Suprapubic skin (tissue), 4 donors: ENCODE data around the gene TMC3. TPM values are rescaled to one million over a fixed set of nuclear protein-coding genes. Genes with fewer than 3 reads are reported as not detected.

ENCODE experiments used
- DNase-seq, 2 donors: peaks; one replicate each; pipeline ENCODE4 v3.0.0-alpha.2; 2019; ENCODE audit warnings: low spot score in 2 of 2
- H3K27ac ChIP-seq: fragments of 200-600 bp; sonication (generic); one replicate; pipeline ENCODE4 v1.5.1; 2019
- H3K27me3 ChIP-seq: fragments of 200-600 bp; sonication (generic); one replicate; pipeline ENCODE4 v1.5.1; 2019
- H3K36me3 ChIP-seq: fragments of 200-600 bp; sonication (generic); one replicate; pipeline ENCODE4 v1.5.1; 2019
- H3K4me1 ChIP-seq: fragments of 200-600 bp; sonication (generic); one replicate; pipeline ENCODE4 v1.5.1; 2019
- H3K4me3 ChIP-seq: fragments of 200-600 bp; sonication (generic); one replicate; pipeline ENCODE4 v1.5.1; 2019; ENCODE audit warnings: mild to moderate bottlenecking
- H3K9me3 ChIP-seq: fragments of 200-600 bp; sonication (generic); one replicate; pipeline ENCODE4 v1.5.1; 2019
- EP300 ChIP-seq: sonication (generic); formaldehyde crosslinking; IDR thresholded peaks from one replicate; pipeline ENCODE4 v1.6.1; 2017; ENCODE audit warnings: antibody characterized with exemption
- POLR2A ChIP-seq, 2 donors: fragments of 450-650 bp; IDR thresholded peaks; one replicate each; pipeline ENCODE4 v1.6.1; 2017; ENCODE audit warnings: antibody characterized with exemption in 2 of 2, mild to moderate bottlenecking in 2 of 2, moderate library complexity in 2 of 2
- POLR2AphosphoS5 ChIP-seq, 3 donors: sonication (generic); formaldehyde crosslinking; IDR thresholded peaks; one replicate each; pipeline ENCODE4 v1.6.1; 2017; ENCODE audit warnings: antibody characterized with exemption in 3 of 3
- WGBS: methylation state at CpG from one replicate; pipeline ENCODE4 v1.1.5; 2018; 5-methylcytosine and 5-hydroxymethylcytosine counted together
- total RNA-seq, 4 donors: library from RNA; depleted of rRNA; stranded (reverse); fragments of >200 nt; gene quantifications; one replicate each; pipeline ENCODE4 v1.1.0, GENCODE V29; 2016
- TF ChIP-seq, protein P1 (sequence below), 2 donors: fragments of 200-600 bp in 1 of 2; fragments of 450-650 bp in 1 of 2; sonication (generic) in 1 of 2; IDR thresholded peaks; one replicate each; pipeline ENCODE4 v1.5.1; 2016 to 2019; ENCODE audit warnings: antibody characterized with exemption in 2 of 2, mild to moderate bottlenecking in 1 of 2, moderate library complexity in 1 of 2

The TMC3 gene
- total RNA-seq, 4 donors from 2014 or later, result 0.16 TPM; not detected in 3

DNA sequence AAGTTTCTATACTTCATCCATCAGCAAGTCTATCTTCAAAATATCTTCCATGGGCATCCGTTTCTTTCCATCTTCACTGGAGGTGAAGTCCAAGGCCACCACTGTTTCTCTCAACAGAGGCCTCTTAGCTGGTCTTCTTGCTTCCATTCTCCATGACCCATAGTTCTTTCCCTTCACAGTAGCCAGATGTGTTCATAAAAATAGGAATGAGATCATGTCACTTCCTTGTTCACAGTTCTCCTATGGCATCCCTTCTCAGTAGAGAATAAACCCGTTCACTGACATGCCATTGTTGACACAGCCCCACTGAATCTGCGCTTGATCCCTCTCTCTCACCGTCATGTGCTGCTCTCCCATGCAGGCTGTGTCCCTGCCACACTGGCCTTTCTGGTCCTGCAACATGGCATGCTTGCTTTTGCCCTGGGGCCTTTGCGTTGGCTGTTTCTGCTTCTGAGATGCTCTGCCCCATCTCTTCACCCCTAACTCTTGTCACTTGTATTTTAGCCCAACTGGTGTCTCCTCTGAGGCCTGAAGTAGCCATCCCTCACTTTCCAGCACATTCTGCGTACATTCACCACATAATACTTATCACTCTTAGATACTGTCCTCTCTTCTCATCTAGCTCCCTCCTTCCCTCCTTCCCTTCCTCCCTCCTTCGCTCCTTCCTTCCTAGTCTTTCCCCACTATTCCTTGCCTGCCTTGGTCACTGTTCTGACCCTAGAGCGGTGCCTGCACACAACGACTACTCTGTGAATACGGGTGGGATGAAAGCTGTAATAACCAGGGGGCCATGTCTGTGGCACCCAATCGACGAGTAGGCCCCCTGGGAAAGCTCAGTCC lies 92.0 kb downstream of the TMC3 start:
- Histone ChIP-seq H3K9me3 (no peaks in the 10 kb centered on the region), H3K4me3 (no peak overlapping the region), H3K27ac (no peak overlapping the region), H3K4me1 (peaks cover 14% of the 10 kb centered on the region), H3K27me3 (no peaks in the 10 kb centered on the region), H3K36me3 (peaks cover 28% of the 10 kb centered on the region)
- 86% methylated on average over 12 of the region's 12 CpGs for WGBS
- TF ChIP-seq POLR2AphosphoS5 (IDR thresholded peaks at IDR 0.05) (no peak), EP300 (no peak), POLR2A (IDR thresholded peaks at IDR 0.05) (no peak)
- no peak for DNase-seq

DNA sequence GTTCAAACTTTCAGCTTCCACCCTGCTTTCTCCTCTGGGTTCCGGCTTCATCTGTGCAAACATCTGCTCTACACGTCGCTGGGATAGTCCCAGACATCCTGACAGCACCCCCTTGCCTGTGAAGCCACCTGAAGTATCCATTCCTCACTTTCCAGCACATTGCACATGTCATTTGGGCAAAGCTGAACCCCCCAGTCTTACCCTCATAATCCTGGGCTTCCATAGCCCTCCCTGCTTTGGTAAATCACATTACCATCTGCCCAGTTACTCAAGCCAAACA lies 92.6 kb downstream of the TMC3 start:
- DNase-seq, result no peak
- Histone ChIP-seq H3K27me3 (no peaks in the 10 kb centered on the region), H3K9me3 (no peaks in the 10 kb centered on the region), H3K4me1 (peaks cover 14% of the 10 kb centered on the region), H3K36me3 (peaks cover 25% of the 10 kb centered on the region), H3K4me3 (no peak overlapping the region), H3K27ac (no peak overlapping the region)
- WGBS, result 92% methylated on average over 3 of the region's 3 CpGs
- TF ChIP-seq POLR2A (IDR thresholded peaks at IDR 0.05) (no peak), POLR2AphosphoS5 (IDR thresholded peaks at IDR 0.05) (no peak), EP300 (no peak)
- TF ChIP-seq, protein P1, sequence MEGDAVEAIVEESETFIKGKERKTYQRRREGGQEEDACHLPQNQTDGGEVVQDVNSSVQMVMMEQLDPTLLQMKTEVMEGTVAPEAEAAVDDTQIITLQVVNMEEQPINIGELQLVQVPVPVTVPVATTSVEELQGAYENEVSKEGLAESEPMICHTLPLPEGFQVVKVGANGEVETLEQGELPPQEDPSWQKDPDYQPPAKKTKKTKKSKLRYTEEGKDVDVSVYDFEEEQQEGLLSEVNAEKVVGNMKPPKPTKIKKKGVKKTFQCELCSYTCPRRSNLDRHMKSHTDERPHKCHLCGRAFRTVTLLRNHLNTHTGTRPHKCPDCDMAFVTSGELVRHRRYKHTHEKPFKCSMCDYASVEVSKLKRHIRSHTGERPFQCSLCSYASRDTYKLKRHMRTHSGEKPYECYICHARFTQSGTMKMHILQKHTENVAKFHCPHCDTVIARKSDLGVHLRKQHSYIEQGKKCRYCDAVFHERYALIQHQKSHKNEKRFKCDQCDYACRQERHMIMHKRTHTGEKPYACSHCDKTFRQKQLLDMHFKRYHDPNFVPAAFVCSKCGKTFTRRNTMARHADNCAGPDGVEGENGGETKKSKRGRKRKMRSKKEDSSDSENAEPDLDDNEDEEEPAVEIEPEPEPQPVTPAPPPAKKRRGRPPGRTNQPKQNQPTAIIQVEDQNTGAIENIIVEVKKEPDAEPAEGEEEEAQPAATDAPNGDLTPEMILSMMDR (IDR thresholded peaks at IDR 0.05), result no peak

Other genes starting within 250 kb of the TMC3 start
- gene CFAP161, start 239.9 kb downstream of the TMC3 start, total RNA-seq, result 1 to 10 TPM in 1 of 4 donors, not detected in 3; 2.3 TPM
- gene IL16, start 177.3 kb downstream of the TMC3 start, total RNA-seq, result 10 to 100 TPM in 2 of 4 donors, 1 to 10 TPM in 2; 8.2 to 19.9 (median 13.7) TPM
- gene STARD5, start 50.1 kb downstream of the TMC3 start, total RNA-seq, result 10 to 100 TPM; 54.6 to 88.2 (median 67.4) TPM